ENCODE data around the gene CCDC136. TPM values are rescaled to one million over a fixed set of nuclear protein-coding genes. Genes with fewer than 3 reads are reported as not detected.

CCDC136 gene
- total RNA-seq, 1 experiment from 2014 or later = 16.5 TPM

GRCh38 chr7:128861957-128862570 is 70.3 kb downstream of the CCDC136 start:
- Histone ChIP-seq H3K4me1 (no peaks in the 10 kb centered on the region), H3K36me3 (peaks cover 7% of the 10 kb centered on the region; the same call in 1 of the 2 replicates), H3K27ac (no peak overlapping the region), H3K4me3 (peak overlapping the region; percentile 74), H3K27me3 (no peaks in the 10 kb centered on the region), H3K9me3 (replicated peaks) (no peaks in the 10 kb centered on the region)
- no peak for DNase-seq

GRCh38 chr7:128862571-128863432 is 71.0 kb downstream of the CCDC136 start, which contains the start of gene ATP6V1F:
ATP6V1F (plus strand) TSS chr7:128862856; CDS start chr7:128862905, 49 bp downstream.
- DNase-seq = peak; percentile 98 to 99
- H3K27me3 ChIP-seq = no peaks in the 10 kb centered on the region
- peak within 1 kb of the TSS; percentile 6; the same call in 1 of the 2 replicates for H3K27ac ChIP-seq
- no peaks in the 10 kb centered on the region for H3K9me3 ChIP-seq (replicated peaks)
- peak within 1 kb of the TSS; percentile 74 for H3K4me3 ChIP-seq
- H3K4me1 ChIP-seq = peaks cover 2% of the 10 kb centered on the region; the same call in 1 of the 2 replicates
- peaks cover 7% of the 10 kb centered on the region; the same call in 1 of the 2 replicates for H3K36me3 ChIP-seq

- Histone ChIP-seq H3K4me1 (peaks cover 9% of the 10 kb centered on the region), H3K9me3 (replicated peaks) (no peaks in the 10 kb centered on the region), H3K27me3 (no peaks in the 10 kb centered on the region), H3K27ac (peak overlapping the region; percentile 6; the same call in 1 of the 2 replicates), H3K4me3 (peak overlapping the region; percentile 74), H3K36me3 (peaks cover 6% of the 10 kb centered on the region; the same call in 1 of the 2 replicates)
- DNase-seq = peak; percentile 75 to 79
Observed at GRCh38 chr7:128863433-128863989, 71.7 kb downstream of the CCDC136 start.

DNA sequence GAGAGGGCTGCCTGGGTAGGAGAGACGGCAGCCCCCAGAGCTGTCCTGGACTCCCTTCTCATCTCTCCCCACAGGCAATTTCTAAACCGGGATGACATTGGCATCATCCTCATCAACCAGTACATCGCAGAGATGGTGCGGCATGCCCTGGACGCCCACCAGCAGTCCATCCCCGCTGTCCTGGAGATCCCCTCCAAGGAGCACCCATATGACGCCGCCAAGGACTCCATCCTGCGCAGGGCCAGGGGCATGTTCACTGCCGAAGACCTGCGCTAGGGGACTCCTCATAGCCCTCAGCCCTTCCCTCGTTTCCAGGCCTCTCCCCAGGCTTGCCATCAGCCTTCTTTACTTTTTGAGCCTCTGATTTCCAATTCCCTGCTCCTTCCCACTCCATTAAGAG is 73.5 kb downstream of the CCDC136 start:
- H3K36me3 ChIP-seq = no peaks in the 10 kb centered on the region
- H3K27ac ChIP-seq = no peak overlapping the region

GRCh38 chr7:128865996-128866877 is 74.5 kb downstream of the CCDC136 start:
- H3K27ac ChIP-seq = no peak overlapping the region
- no peak overlapping the region for H3K4me3 ChIP-seq
- H3K27me3 ChIP-seq = no peaks in the 10 kb centered on the region
- no peaks in the 10 kb centered on the region for H3K36me3 ChIP-seq
- no peak for DNase-seq
- H3K4me1 ChIP-seq = peaks cover 11% of the 10 kb centered on the region
- H3K9me3 ChIP-seq (replicated peaks) = no peaks in the 10 kb centered on the region

More for the DNA sequence above, 73.5 kb downstream of the CCDC136 start:
- no peaks in the 10 kb centered on the region for H3K27me3 ChIP-seq
- H3K9me3 ChIP-seq (replicated peaks) = no peaks in the 10 kb centered on the region
- DNase-seq = no peak
- H3K4me1 ChIP-seq = peaks cover 11% of the 10 kb centered on the region
- no peak overlapping the region for H3K4me3 ChIP-seq

DNA sequence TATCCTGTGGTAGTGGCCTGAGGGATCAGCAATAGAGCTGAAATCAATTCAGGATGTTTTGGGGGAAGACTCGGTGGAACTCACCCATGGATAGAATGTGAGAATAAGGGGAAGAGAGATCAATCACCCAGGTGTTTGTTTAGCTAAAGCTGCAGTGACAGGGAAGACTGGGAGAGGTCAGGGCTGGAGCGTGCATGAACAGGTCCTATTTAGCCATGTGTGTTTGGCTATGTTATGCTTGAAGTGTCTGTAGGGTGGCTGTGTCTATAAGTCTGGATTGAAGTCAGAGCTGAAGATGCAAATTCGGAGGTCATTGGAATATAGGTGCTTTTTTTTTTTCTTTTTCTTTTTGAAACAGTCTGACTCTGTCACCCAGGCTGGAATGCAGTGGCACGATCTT is 75.5 kb downstream of the CCDC136 start:
- Histone ChIP-seq H3K9me3 (replicated peaks) (no peaks in the 10 kb centered on the region), H3K27me3 (no peaks in the 10 kb centered on the region), H3K4me3 (no peak overlapping the region), H3K36me3 (no peaks in the 10 kb centered on the region), H3K4me1 (peaks cover 11% of the 10 kb centered on the region), H3K27ac (no peak overlapping the region)
- DNase-seq = no peak

DNA sequence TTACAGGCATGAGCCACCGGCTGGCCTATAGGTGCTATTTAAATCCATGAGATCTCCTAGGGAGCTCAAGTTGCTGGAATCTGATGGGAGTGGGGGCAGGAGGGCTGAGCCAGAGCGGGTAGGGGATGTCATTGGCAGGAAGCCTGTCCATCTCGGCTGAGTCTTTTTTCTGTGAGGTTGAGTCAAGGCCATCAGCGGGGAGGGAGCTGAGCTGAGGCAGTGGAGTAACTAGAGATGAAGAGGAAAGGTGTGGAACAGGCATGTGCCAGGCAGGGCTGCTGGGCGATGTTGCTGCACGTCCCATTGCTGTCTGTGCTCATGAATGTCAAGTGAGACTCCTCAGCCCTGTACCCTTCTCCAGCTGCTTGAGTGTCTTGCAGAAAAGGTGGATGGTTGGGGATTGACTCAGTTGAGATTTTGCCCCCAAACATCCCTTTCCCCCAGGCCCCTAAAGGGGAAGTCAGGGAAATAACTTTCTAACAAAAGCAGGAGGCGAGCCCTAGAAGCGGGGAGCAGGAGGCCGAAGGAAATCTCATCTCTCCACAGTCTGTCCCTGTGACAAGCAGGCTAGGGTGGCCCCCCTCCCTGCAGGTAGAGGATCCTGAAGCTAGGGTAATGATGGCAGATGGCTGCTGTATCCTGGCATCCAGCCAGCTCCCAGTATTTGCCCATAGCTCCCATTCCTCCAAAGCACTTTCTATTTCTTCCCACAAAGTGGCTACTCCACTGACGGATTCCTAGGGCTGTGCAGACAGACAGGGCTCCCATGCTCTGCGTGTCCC is 76.3 kb downstream of the CCDC136 start:
- H3K4me3 ChIP-seq = no peak overlapping the region
- no peaks in the 10 kb centered on the region for H3K27me3 ChIP-seq
- H3K27ac ChIP-seq = no peak overlapping the region
- no peaks in the 10 kb centered on the region for H3K9me3 ChIP-seq (replicated peaks)
- H3K36me3 ChIP-seq = no peaks in the 10 kb centered on the region
- DNase-seq = peak; percentile 51 to 79
- H3K4me1 ChIP-seq = peaks cover 11% of the 10 kb centered on the region

GRCh38 chr7:128868624-128869137 is 76.9 kb downstream of the CCDC136 start:
- no peak for DNase-seq
- Histone ChIP-seq H3K4me1 (peaks cover 11% of the 10 kb centered on the region), H3K9me3 (replicated peaks) (no peaks in the 10 kb centered on the region), H3K27ac (no peak overlapping the region), H3K4me3 (peak overlapping the region; percentile 55), H3K27me3 (no peaks in the 10 kb centered on the region), H3K36me3 (no peaks in the 10 kb centered on the region)

- DNase-seq = peak in 1 of 2 experiments; percentile 56
- no peaks in the 10 kb centered on the region for H3K36me3 ChIP-seq
- H3K27ac ChIP-seq = no peak overlapping the region
- peak overlapping the region; percentile 55 for H3K4me3 ChIP-seq
- H3K27me3 ChIP-seq = no peaks in the 10 kb centered on the region
- no peaks in the 10 kb centered on the region for H3K9me3 ChIP-seq (replicated peaks)
- H3K4me1 ChIP-seq = peaks cover 11% of the 10 kb centered on the region
Observed at GRCh38 chr7:128869138-128869943, 77.6 kb downstream of the CCDC136 start.

DNA sequence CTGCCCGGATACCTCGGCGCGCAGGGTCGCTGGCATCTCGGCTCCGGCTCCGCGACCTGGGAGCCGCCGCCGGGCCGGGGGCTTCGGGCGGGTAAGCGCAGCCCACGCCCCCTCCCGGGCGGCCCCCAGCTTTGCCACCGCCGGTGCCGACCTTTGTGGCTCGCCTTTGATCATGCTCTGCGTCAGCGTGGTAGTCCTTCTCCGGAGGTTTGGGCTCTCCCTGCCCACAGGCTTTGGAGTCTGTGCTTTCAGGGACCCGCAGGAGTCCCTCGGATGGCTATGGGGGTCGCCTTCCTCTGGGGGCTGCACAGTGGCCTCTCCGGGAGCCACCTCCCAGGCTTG is 78.1 kb downstream of the CCDC136 start:
- Histone ChIP-seq H3K27me3 (no peaks in the 10 kb centered on the region), H3K36me3 (no peaks in the 10 kb centered on the region), H3K9me3 (replicated peaks) (no peaks in the 10 kb centered on the region), H3K27ac (no peak overlapping the region), H3K4me1 (peaks cover 11% of the 10 kb centered on the region), H3K4me3 (peak overlapping the region; percentile 55)
- no peak for DNase-seq

DNA sequence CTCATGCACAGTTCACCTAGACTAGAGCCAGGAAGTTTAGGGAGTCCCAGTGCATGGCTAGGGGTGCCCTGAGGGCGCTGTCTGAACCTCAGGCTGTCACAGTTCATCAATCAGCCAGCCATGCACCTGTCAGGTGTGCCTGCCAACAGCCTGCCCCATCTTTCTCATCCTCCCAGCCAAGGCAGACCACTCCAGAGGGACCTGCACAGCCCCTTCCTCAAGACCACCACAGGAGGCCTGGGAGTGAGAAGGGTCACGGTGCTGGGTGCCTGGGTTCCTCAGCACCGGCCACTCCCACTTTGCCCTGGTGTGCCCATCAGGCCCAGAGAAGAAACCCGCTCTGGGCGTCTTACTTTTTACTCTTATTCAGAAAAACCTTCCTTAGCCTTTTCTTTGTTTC is 79.3 kb downstream of the CCDC136 start:
- H3K9me3 ChIP-seq (replicated peaks) = no peaks in the 10 kb centered on the region
- no peaks in the 10 kb centered on the region; the same call in 1 of the 2 replicates for H3K27me3 ChIP-seq
- no peak overlapping the region for H3K4me3 ChIP-seq
- no peaks in the 10 kb centered on the region for H3K36me3 ChIP-seq
- peak in 1 of 2 experiments; percentile 41 for DNase-seq
- peaks cover 11% of the 10 kb centered on the region for H3K4me1 ChIP-seq
- H3K27ac ChIP-seq = no peak overlapping the region
